ENCODE data around the gene FGF11. TPM values are rescaled to one million over a fixed set of nuclear protein-coding genes. Genes with fewer than 3 reads are reported as not detected.
A peak's percentile ranks its signal among the peaks of the same experiment; 100 is the strongest.

The FGF11 gene
- total RNA-seq, 6 donors from 2014 or later, result 0.15 to 2.0 (median 0.57) TPM; not detected in 1

- H3K4me1 ChIP-seq, result peaks cover 15 to 32% (median 23%) of the 10 kb centered on the region in 4 donors
- ATAC-seq (ENCODE audit: low FRiP score in 2 of 2) (peak; percentile 12 to 39), DNase-seq (peak; percentile 41 to 87)
- peak overlapping the region; percentile 67 to 95 (median 89) for H3K4me3 ChIP-seq
- peaks cover 0 to 21% (median 17%) of the 10 kb centered on the region in 4 donors for H3K36me3 ChIP-seq
- WGBS, 2 donors, result 3 to 7% methylated on average over 30 to 33 of the region's 48 CpGs
- H3K27ac ChIP-seq, result peak overlapping the region; percentile 85 to 93 (median 92)
- no peaks in the 10 kb centered on the region for H3K9me3 ChIP-seq
- no peaks in the 10 kb centered on the region for H3K27me3 ChIP-seq
- TF ChIP-seq, protein P1, sequence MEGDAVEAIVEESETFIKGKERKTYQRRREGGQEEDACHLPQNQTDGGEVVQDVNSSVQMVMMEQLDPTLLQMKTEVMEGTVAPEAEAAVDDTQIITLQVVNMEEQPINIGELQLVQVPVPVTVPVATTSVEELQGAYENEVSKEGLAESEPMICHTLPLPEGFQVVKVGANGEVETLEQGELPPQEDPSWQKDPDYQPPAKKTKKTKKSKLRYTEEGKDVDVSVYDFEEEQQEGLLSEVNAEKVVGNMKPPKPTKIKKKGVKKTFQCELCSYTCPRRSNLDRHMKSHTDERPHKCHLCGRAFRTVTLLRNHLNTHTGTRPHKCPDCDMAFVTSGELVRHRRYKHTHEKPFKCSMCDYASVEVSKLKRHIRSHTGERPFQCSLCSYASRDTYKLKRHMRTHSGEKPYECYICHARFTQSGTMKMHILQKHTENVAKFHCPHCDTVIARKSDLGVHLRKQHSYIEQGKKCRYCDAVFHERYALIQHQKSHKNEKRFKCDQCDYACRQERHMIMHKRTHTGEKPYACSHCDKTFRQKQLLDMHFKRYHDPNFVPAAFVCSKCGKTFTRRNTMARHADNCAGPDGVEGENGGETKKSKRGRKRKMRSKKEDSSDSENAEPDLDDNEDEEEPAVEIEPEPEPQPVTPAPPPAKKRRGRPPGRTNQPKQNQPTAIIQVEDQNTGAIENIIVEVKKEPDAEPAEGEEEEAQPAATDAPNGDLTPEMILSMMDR (IDR thresholded peaks at IDR 0.05), result no peak
- no peak for TF ChIP-seq POLR2AphosphoS5 (IDR thresholded peaks at IDR 0.05)
- TF ChIP-seq EP300 (IDR thresholded peaks at IDR 0.05), result no peak
- no peak for TF ChIP-seq POLR2A (IDR thresholded peaks at IDR 0.05)
Measured at GRCh38 chr17:7393613-7394451, 45.5 kb upstream of the FGF11 start.

DNA sequence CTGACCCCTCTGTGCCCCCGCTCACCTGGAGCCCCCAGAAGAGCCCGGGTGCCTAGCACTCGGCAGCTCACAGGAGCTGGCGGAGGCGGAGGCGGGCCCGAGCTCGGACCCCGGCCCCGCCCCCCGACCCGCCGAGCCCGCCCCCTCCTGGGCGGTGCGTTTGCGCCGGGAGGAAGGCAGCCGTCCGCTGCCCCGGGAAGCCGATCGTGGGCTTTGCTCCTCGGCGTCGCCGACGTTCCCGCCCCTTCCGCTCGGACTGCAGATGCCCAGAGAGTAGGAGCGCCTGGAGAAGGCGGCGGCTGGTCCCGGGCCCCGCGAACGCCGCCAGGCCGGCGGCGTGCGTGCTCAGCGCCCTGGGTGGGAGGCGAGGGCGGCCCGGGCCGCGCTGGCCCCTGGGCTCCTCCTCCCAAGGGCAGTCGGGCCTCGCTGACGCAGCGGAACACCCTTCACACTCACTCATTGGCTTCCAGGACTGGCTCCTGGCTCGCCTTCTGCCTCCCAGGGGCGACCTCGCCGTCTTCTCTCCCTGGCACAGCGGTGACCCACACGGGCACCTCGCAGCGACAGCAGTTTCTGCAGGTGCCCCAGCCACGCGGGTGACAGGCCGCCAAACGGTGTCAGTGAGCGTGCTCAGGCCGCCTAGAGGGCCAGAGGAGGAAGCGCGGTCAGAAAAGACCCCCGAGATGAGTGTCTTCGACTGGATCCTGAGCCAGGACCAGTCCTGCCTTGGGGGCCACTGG is 44.7 kb upstream of the FGF11 start, which contains the start of gene PLSCR3:
PLSCR3 (minus strand) TSS at position 74 of the 740 bp plus-strand sequence. CDS start 415 bp downstream, outside the sequence.
- H3K9me3 ChIP-seq, result no peaks in the 10 kb centered on the region
- DNase-seq (peak; percentile 88 to 98), ATAC-seq (ENCODE audit: low FRiP score in 2 of 2) (peak; percentile 90 to 96)
- peaks cover 15 to 32% (median 23%) of the 10 kb centered on the region in 4 donors for H3K4me1 ChIP-seq
- peaks cover 0 to 13% (median 9%) of the 10 kb centered on the region in 4 donors for H3K36me3 ChIP-seq
- H3K27ac ChIP-seq, result peak within 1 kb of the TSS; percentile 85 to 93 (median 92)
- H3K4me3 ChIP-seq, result peak within 1 kb of the TSS; percentile 67 to 95 (median 89)
- WGBS, 2 donors, result 0 to 2% methylated on average over 3 to 14 of the region's 71 CpGs
- TF ChIP-seq, protein P1 (IDR thresholded peaks at IDR 0.05), result peak in 4 of 6 experiments; percentile 32 to 68 (median 53)
- TF ChIP-seq POLR2A (IDR thresholded peaks at IDR 0.05), result peak in 3 of 4 donors; percentile 50 to 96 (median 89)
- TF ChIP-seq POLR2AphosphoS5 (IDR thresholded peaks at IDR 0.05), result peak; percentile 70 to 94
- no peak for TF ChIP-seq EP300 (IDR thresholded peaks at IDR 0.05)
- no peaks in the 10 kb centered on the region for H3K27me3 ChIP-seq

DNA sequence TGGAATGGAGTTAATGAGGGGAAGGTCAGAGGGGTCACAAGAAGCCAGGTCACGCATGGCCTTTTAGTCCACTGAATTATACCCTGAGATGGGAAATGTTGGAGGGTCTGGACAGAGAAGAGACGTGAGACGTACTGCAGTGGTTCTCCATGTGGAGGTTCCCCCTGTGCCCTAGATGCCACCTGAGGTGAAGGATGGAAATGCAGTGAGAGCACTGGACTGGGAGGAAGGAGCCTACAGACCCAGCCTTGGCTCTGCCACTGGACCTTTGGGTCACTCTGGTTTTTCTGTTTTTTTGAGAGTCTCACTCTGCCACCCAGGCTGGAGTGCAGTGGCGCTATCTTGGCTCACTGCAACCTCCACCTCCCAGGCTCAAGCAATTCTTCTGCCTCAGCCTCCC is 43.2 kb upstream of the FGF11 start:
- WGBS, 2 donors, result 91 to 95% methylated on average over 4 of the region's 4 CpGs
- Histone ChIP-seq H3K27ac (no peak overlapping the region), H3K36me3 (peaks cover 0 to 5% (median 0%) of the 10 kb centered on the region in 4 donors), H3K27me3 (no peaks in the 10 kb centered on the region), H3K9me3 (no peaks in the 10 kb centered on the region), H3K4me3 (no peak overlapping the region), H3K4me1 (peaks cover 15 to 30% (median 21%) of the 10 kb centered on the region in 4 donors)
- DNase-seq, result no peak
- no peak for ATAC-seq (ENCODE audit: low FRiP score in 2 of 2)
- TF ChIP-seq, protein P1 (IDR thresholded peaks at IDR 0.05), result no peak
- TF ChIP-seq POLR2AphosphoS5 (IDR thresholded peaks at IDR 0.05), result no peak
- TF ChIP-seq EP300 (IDR thresholded peaks at IDR 0.05), result no peak
- no peak for TF ChIP-seq POLR2A (IDR thresholded peaks at IDR 0.05)

DNA sequence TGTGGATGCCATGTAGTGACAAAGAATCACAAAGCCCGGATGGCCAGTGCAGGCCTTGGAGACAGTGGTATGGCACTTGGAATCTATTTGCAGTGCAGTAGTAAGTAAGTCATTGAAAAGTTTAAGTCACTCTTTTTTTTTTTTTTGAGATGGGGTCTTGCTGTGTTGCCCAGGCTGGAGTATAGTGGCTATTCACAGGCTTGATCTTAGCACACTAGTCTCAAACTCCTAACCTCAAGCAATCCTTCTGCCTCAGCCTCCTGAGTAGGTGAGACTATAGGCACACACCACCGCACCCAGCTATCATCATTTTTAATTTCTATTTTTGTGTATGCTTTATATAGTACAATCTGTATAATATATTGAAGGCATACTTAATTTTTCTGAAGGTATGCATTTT is 40.7 kb upstream of the FGF11 start:
- DNase-seq (no peak), ATAC-seq (ENCODE audit: low FRiP score in 2 of 2) (no peak)
- TF ChIP-seq POLR2AphosphoS5 (IDR thresholded peaks at IDR 0.05) (no peak), POLR2A (IDR thresholded peaks at IDR 0.05) (no peak), EP300 (IDR thresholded peaks at IDR 0.05) (no peak)
- TF ChIP-seq, protein P1 (IDR thresholded peaks at IDR 0.05), result no peak
- H3K9me3 ChIP-seq, result no peaks in the 10 kb centered on the region
- H3K36me3 ChIP-seq, result no peaks in the 10 kb centered on the region
- peaks cover 20 to 31% (median 24%) of the 10 kb centered on the region in 4 donors for H3K4me1 ChIP-seq
- H3K27me3 ChIP-seq, result no peaks in the 10 kb centered on the region
- WGBS, 2 donors, result 80 to 91% methylated on average over 2 of the region's 2 CpGs
- H3K4me3 ChIP-seq, result no peak overlapping the region
- H3K27ac ChIP-seq, result no peak overlapping the region

Data from upper lobe of left lung (tissue), 6 donors.